Trophoblast cell (in vitro differentiated cells and primary cell): ENCODE data around the gene EP400.

Experiments
- DNase-seq, 2 donors: peaks; one replicate each; pipeline ENCODE4 v3.0.0-alpha.2; 2016
- H2AFZ ChIP-seq: 2 replicates; pipeline ENCODE4 v1.6.1; 2013; ENCODE audit warnings: low read length, moderate library complexity, mild to moderate bottlenecking; ENCODE audit not compliant: insufficient read depth, poor library complexity
- H2AK5ac ChIP-seq: 2 replicates; pipeline ENCODE4 v1.6.1; 2013; ENCODE audit warnings: mild to moderate bottlenecking, low read length
- H2BK120ac ChIP-seq: 2 replicates; pipeline ENCODE4 v1.6.1; 2013; ENCODE audit warnings: low read length, mild to moderate bottlenecking, moderate library complexity; ENCODE audit not compliant: insufficient read depth, poor library complexity
- H2BK12ac ChIP-seq: 2 replicates; pipeline ENCODE4 v1.6.1; 2013; ENCODE audit warnings: mild to moderate bottlenecking, low read length, moderate library complexity
- H2BK5ac ChIP-seq: 2 replicates; pipeline ENCODE4 v1.6.1; 2013; ENCODE audit warnings: low read length, low read depth, moderate library complexity, mild to moderate bottlenecking; ENCODE audit not compliant: poor library complexity
- H3K14ac ChIP-seq: 2 replicates; pipeline ENCODE4 v1.6.1; 2013; ENCODE audit warnings: mild to moderate bottlenecking, low read length
- H3K18ac ChIP-seq: 2 replicates; pipeline ENCODE4 v1.6.1; 2013; ENCODE audit warnings: mild to moderate bottlenecking, low read length
- H3K23ac ChIP-seq: 2 replicates; pipeline ENCODE4 v1.6.1; 2013; ENCODE audit warnings: low read length
- H3K27ac ChIP-seq: 2 replicates; pipeline ENCODE4 v1.5.1; 2013; ENCODE audit warnings: low read depth, mild to moderate bottlenecking, inconsistent platforms, low read length, moderate library complexity
- H3K27me3 ChIP-seq: 2 replicates; pipeline ENCODE4 v1.6.1; 2013; ENCODE audit warnings: inconsistent platforms, mild to moderate bottlenecking, low read length, moderate library complexity; ENCODE audit not compliant: insufficient read depth
- H3K36me3 ChIP-seq, 2 experiments: 1 replicate in 1 of 2; 2 replicates in 1 of 2; pipeline ENCODE4 v1.6.1; 2013; ENCODE audit warnings: low read length in 2 of 2, mild to moderate bottlenecking in 2 of 2, moderate library complexity in 1 of 2; ENCODE audit not compliant: insufficient read depth in 2 of 2, control insufficient read depth in 1 of 2
- H3K4ac ChIP-seq: 2 replicates; pipeline ENCODE4 v1.6.1; 2013; ENCODE audit warnings: low read depth, mild to moderate bottlenecking, low read length, moderate library complexity
- H3K4me1 ChIP-seq, 2 experiments: 1 replicate in 1 of 2; 2 replicates in 1 of 2; pipeline ENCODE4 v1.6.1; 2013; ENCODE audit warnings: low read length in 2 of 2, mild to moderate bottlenecking in 2 of 2, moderate library complexity in 1 of 2; ENCODE audit not compliant: insufficient read depth in 2 of 2, control insufficient read depth in 1 of 2
- H3K4me2 ChIP-seq: 2 replicates; pipeline ENCODE4 v1.6.1; 2013; ENCODE audit warnings: inconsistent platforms, mild to moderate bottlenecking, low read length, moderate library complexity
- H3K4me3 ChIP-seq: 2 replicates; pipeline ENCODE4 v1.5.1; 2013; ENCODE audit warnings: mild to moderate bottlenecking, low read depth, low read length, inconsistent platforms
- H3K79me1 ChIP-seq: one replicate; pipeline ENCODE4 v1.6.1; 2013; ENCODE audit warnings: low read length
- H3K79me2 ChIP-seq: 2 replicates; pipeline ENCODE4 v1.6.1; 2013; ENCODE audit warnings: low read length, mild to moderate bottlenecking; ENCODE audit not compliant: control insufficient read depth, insufficient read depth, poor library complexity
- H3K9ac ChIP-seq: 2 replicates; pipeline ENCODE4 v1.6.1; 2013; ENCODE audit warnings: mild to moderate bottlenecking, low read length
- H3K9me3 ChIP-seq: 2 replicates; pipeline ENCODE4 v1.6.1; 2013; ENCODE audit warnings: low read depth, mild to moderate bottlenecking, control low read depth, inconsistent platforms, low read length; ENCODE audit not compliant: insufficient read depth
- H4K12ac ChIP-seq: 2 replicates; pipeline ENCODE4 v1.6.1; 2013; ENCODE audit warnings: low read depth, mild to moderate bottlenecking, low read length, moderate library complexity
- H4K8ac ChIP-seq: 2 replicates; pipeline ENCODE4 v1.6.1; 2013; ENCODE audit warnings: low read depth, mild to moderate bottlenecking, low read length, moderate library complexity
- H4K91ac ChIP-seq: one replicate; pipeline ENCODE4 v1.6.1; 2013; ENCODE audit warnings: low read depth, mild to moderate bottlenecking, low read length, moderate library complexity
- WGBS: extraction: QIAGEN DNeasy Blood & Tissue Kit; methylation state at CpG from one replicate; pipeline ENCODE4 v1.1.7; 2013; ENCODE audit warnings: missing lambda C conversion rate; ENCODE audit not compliant: insufficient read length, insufficient coverage; ENCODE audit errors: extremely low coverage; 5-methylcytosine and 5-hydroxymethylcytosine counted together

EP400 gene

GRCh38 chr12:132077322-132078100 is 127.8 kb downstream of the EP400 start:
- no peak overlapping the region for H2AFZ ChIP-seq
- no CpG with 5 or more reads among the region's 29 CpGs for WGBS
- no peak overlapping the region for H3K4me2 ChIP-seq
- no peak overlapping the region for H3K14ac ChIP-seq
- no peak overlapping the region for H3K9ac ChIP-seq
- peaks cover 42% of the 10 kb centered on the region in 2 experiments for H3K36me3 ChIP-seq
- no peak overlapping the region for H2BK120ac ChIP-seq
- no peak for DNase-seq
- no peaks in the 10 kb centered on the region for H3K79me2 ChIP-seq
- H3K79me1 ChIP-seq, result no peaks in the 10 kb centered on the region
- H3K27ac ChIP-seq, result no peak overlapping the region
- no peaks in the 10 kb centered on the region for H3K27me3 ChIP-seq
- H2AK5ac ChIP-seq, result no peak overlapping the region
- no peak overlapping the region for H2BK5ac ChIP-seq
- H4K91ac ChIP-seq, result no peak overlapping the region
- H3K4me3 ChIP-seq, result no peak overlapping the region
- H4K12ac ChIP-seq, result no peak overlapping the region
- H3K4me1 ChIP-seq, result no peaks in the 10 kb centered on the region
- no peak overlapping the region for H2BK12ac ChIP-seq
- no peaks in the 10 kb centered on the region for H3K9me3 ChIP-seq
- no peak overlapping the region for H3K23ac ChIP-seq
- no peak overlapping the region for H4K8ac ChIP-seq
- no peak overlapping the region for H3K4ac ChIP-seq
- no peak overlapping the region for H3K18ac ChIP-seq

GRCh38 chr12:132078190-132078589 is 128.4 kb downstream of the EP400 start:
- Histone ChIP-seq H3K36me3 (peaks cover 40 to 42% of the 10 kb centered on the region in 2 experiments), H2AFZ (no peak overlapping the region), H3K4me1 (no peaks in the 10 kb centered on the region), H4K8ac (no peak overlapping the region), H3K4me3 (no peak overlapping the region), H4K12ac (no peak overlapping the region), H4K91ac (no peak overlapping the region), H3K23ac (no peak overlapping the region), H3K79me1 (no peaks in the 10 kb centered on the region), H2BK120ac (no peak overlapping the region), H3K27ac (no peak overlapping the region), H2BK5ac (no peak overlapping the region), H3K79me2 (no peaks in the 10 kb centered on the region), H3K27me3 (no peaks in the 10 kb centered on the region), H3K14ac (no peak overlapping the region), H3K18ac (no peak overlapping the region), H3K4me2 (no peak overlapping the region), H2BK12ac (no peak overlapping the region), H2AK5ac (no peak overlapping the region), H3K9ac (no peak overlapping the region), H3K4ac (no peak overlapping the region), H3K9me3 (no peaks in the 10 kb centered on the region)
- DNase-seq, result no peak
- WGBS, result no CpG with 5 or more reads among the region's 6 CpGs

GRCh38 chr12:132079200-132079599 is 129.5 kb downstream of the EP400 start:
- no peak overlapping the region for H2AFZ ChIP-seq
- H3K27me3 ChIP-seq, result no peaks in the 10 kb centered on the region
- no peaks in the 10 kb centered on the region for H3K9me3 ChIP-seq
- H3K14ac ChIP-seq, result no peak overlapping the region
- no peak overlapping the region for H3K18ac ChIP-seq
- no peak overlapping the region for H2BK120ac ChIP-seq
- no peak overlapping the region for H2BK12ac ChIP-seq
- H3K4me3 ChIP-seq, result no peak overlapping the region
- H2BK5ac ChIP-seq, result no peak overlapping the region
- WGBS, result no CpG with 5 or more reads among the region's 8 CpGs
- H4K91ac ChIP-seq, result no peak overlapping the region
- H3K27ac ChIP-seq, result no peak overlapping the region
- no peak for DNase-seq
- H4K12ac ChIP-seq, result no peak overlapping the region
- H3K79me1 ChIP-seq, result peaks cover under 1% of the 10 kb centered on the region
- H4K8ac ChIP-seq, result no peak overlapping the region
- H3K4me2 ChIP-seq, result no peak overlapping the region
- peaks cover 3 to 4% of the 10 kb centered on the region in 2 experiments for H3K4me1 ChIP-seq
- no peak overlapping the region for H3K23ac ChIP-seq
- H2AK5ac ChIP-seq, result no peak overlapping the region
- no peak overlapping the region for H3K9ac ChIP-seq
- no peak overlapping the region for H3K4ac ChIP-seq
- H3K79me2 ChIP-seq, result peaks cover under 1% of the 10 kb centered on the region
- peaks cover 39 to 40% of the 10 kb centered on the region in 2 experiments for H3K36me3 ChIP-seq

- peaks cover 3% of the 10 kb centered on the region for H3K79me2 ChIP-seq
- H3K79me1 ChIP-seq, result peaks cover 3% of the 10 kb centered on the region
- no peak overlapping the region for H3K4me3 ChIP-seq
- no peak overlapping the region for H2AK5ac ChIP-seq
- H2BK5ac ChIP-seq, result no peak overlapping the region
- WGBS, result no CpG with 5 or more reads among the region's 12 CpGs
- no peaks in the 10 kb centered on the region for H3K9me3 ChIP-seq
- no peak overlapping the region for H4K91ac ChIP-seq
- no peak overlapping the region for H3K18ac ChIP-seq
- H2BK12ac ChIP-seq, result no peak overlapping the region
- no peak overlapping the region for H4K8ac ChIP-seq
- H4K12ac ChIP-seq, result no peak overlapping the region
- no peak overlapping the region for H2BK120ac ChIP-seq
- H3K27ac ChIP-seq, result no peak overlapping the region
- peaks cover 38 to 40% of the 10 kb centered on the region in 2 experiments for H3K36me3 ChIP-seq
- H3K4ac ChIP-seq, result no peak overlapping the region
- no peak overlapping the region for H3K14ac ChIP-seq
- no peak overlapping the region for H3K4me2 ChIP-seq
- H2AFZ ChIP-seq, result no peak overlapping the region
- no peaks in the 10 kb centered on the region for H3K27me3 ChIP-seq
- DNase-seq, result no peak
- no peak overlapping the region for H3K9ac ChIP-seq
- H3K4me1 ChIP-seq, result peaks cover 3 to 4% of the 10 kb centered on the region in 2 experiments
- no peak overlapping the region for H3K23ac ChIP-seq
These were observed 130.0 kb downstream of the EP400 start for GRCh38 chr12:132079695-132080094.
